SK-N-SH (cell line): ENCODE results near the gene ZC3H15.

Source experiments
- POLR2AphosphoS5 ChIP-seq: IDR thresholded peaks from 2 replicates; pipeline ENCODE4 v1.6.1; 2012; ENCODE audit warnings: low read depth, low read length
- RFX5 ChIP-seq: IDR thresholded peaks from 2 replicates; pipeline ENCODE4 v1.6.1; 2012; ENCODE audit warnings: mild to moderate bottlenecking, improper control_type of control experiment, low read length
- TF ChIP-seq, protein P1 (sequence below): fragments of 200-600 bp; sonication (generic); IDR thresholded peaks from 2 replicates; pipeline ENCODE4 v1.6.1; 2017; ENCODE audit warnings: antibody characterized with exemption, mild to moderate bottlenecking, moderate library complexity

DNA sequence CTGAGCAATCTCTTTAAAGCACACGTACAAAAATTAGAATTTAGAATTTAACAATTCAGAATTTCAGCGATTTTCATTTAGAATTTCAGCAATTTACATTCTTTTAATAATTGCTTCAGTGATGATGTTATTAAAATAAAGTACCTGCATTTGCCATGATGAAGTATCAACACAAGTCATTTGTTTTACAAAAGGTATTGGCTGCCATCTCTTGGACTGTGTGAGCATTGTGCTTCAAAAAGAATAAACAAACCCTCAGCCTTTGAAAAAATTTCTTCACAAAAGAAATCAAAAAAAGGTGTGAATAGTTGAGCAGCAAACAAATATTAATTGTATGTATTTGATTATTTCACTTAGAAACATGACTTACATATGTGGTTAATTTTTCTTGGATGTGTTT is 27.1 kb upstream of the ZC3H15 start:
- TF ChIP-seq RFX5 (no peak), POLR2AphosphoS5 (no peak)
- TF ChIP-seq, protein P1, sequence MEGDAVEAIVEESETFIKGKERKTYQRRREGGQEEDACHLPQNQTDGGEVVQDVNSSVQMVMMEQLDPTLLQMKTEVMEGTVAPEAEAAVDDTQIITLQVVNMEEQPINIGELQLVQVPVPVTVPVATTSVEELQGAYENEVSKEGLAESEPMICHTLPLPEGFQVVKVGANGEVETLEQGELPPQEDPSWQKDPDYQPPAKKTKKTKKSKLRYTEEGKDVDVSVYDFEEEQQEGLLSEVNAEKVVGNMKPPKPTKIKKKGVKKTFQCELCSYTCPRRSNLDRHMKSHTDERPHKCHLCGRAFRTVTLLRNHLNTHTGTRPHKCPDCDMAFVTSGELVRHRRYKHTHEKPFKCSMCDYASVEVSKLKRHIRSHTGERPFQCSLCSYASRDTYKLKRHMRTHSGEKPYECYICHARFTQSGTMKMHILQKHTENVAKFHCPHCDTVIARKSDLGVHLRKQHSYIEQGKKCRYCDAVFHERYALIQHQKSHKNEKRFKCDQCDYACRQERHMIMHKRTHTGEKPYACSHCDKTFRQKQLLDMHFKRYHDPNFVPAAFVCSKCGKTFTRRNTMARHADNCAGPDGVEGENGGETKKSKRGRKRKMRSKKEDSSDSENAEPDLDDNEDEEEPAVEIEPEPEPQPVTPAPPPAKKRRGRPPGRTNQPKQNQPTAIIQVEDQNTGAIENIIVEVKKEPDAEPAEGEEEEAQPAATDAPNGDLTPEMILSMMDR, result peak; percentile 67
